ENCODE results near the gene TMEM38B. TPM values are rescaled to one million over a fixed set of nuclear protein-coding genes. Genes with fewer than 3 reads are reported as not detected.
"Not testable (repeated sequence)": the region's sequence is repeated elsewhere in the genome, so short reads cannot be mapped to it uniquely, and the experiment has no call there.

Gene TMEM38B
- total RNA-seq, 1 donor from 2014 or later, result 13.8 TPM

- intact Hi-C loops (cut with micrococcal nuclease), result loop anchor here (1.0 to 10.0 kb wide), 9 partner anchors 25 to 947 kb away; partner anchors contain the start of genes FKTN, NIPSNAP3A and SLC44A1
- no peak for DNase-seq (ENCODE audit: low spot score)
- H3K9me3 Mint-ChIP-seq, result no peaks in the 10 kb centered on the region
- peaks cover 25% of the 10 kb centered on the region for H3K27me3 Mint-ChIP-seq (ENCODE audit: insufficient read depth)
- H3K27ac Mint-ChIP-seq, result no peak overlapping the region
- peak overlapping the region; percentile 87 for H3K4me3 Mint-ChIP-seq
- no peaks in the 10 kb centered on the region for H3K36me3 Mint-ChIP-seq (ENCODE audit: low read depth)
- H3K4me1 Mint-ChIP-seq (ENCODE audit: low read depth), result peaks cover 26% of the 10 kb centered on the region
These were observed 729 bp upstream of the TMEM38B start for GRCh38 chr9:105693435-105694189.

- no peaks in the 10 kb centered on the region for H3K36me3 Mint-ChIP-seq (ENCODE audit: low read depth)
- H3K27me3 Mint-ChIP-seq (ENCODE audit: insufficient read depth), result peaks cover 20% of the 10 kb centered on the region
- intact Hi-C loops (cut with micrococcal nuclease), result loop anchor here (1.0 to 10.0 kb wide), 10 partner anchors 23 to 948 kb away; partner anchors contain the start of genes FKTN, FSD1L, NIPSNAP3A and SLC44A1
- H3K4me3 Mint-ChIP-seq, result peak overlapping the region; percentile 86
- peak; percentile 44 for DNase-seq (ENCODE audit: low spot score)
- no peaks in the 10 kb centered on the region for H3K9me3 Mint-ChIP-seq
- peaks cover 26% of the 10 kb centered on the region for H3K4me1 Mint-ChIP-seq (ENCODE audit: low read depth)
- H3K27ac Mint-ChIP-seq, result peak overlapping the region; percentile 61
These were observed 674 bp downstream of the TMEM38B start for GRCh38 chr9:105694848-105695581.

GRCh38 chr9:105696219-105696793, 2.0 kb downstream of the TMEM38B start:
- Mint-ChIP-seq H3K9me3 (no peaks in the 10 kb centered on the region), H3K27me3 (ENCODE audit: insufficient read depth) (peaks cover 15% of the 10 kb centered on the region), H3K4me3 (no peak overlapping the region), H3K27ac (no peak overlapping the region), H3K4me1 (ENCODE audit: low read depth) (peaks cover 26% of the 10 kb centered on the region), H3K36me3 (ENCODE audit: low read depth) (no peaks in the 10 kb centered on the region)
- no peak for DNase-seq (ENCODE audit: low spot score)
- intact Hi-C loops (cut with micrococcal nuclease), result loop anchor here (10.0 kb wide), 3 partner anchors 332 to 732 kb away; no protein-coding TSS in a partner anchor

- no peak overlapping the region for H3K4me3 Mint-ChIP-seq
- H3K4me1 Mint-ChIP-seq (ENCODE audit: low read depth), result peaks cover 26% of the 10 kb centered on the region
- H3K9me3 Mint-ChIP-seq, result no peaks in the 10 kb centered on the region
- no peaks in the 10 kb centered on the region for H3K36me3 Mint-ChIP-seq (ENCODE audit: low read depth)
- intact Hi-C loops (cut with micrococcal nuclease), result loop anchor here (10.0 kb wide), 3 partner anchors 333 to 733 kb away; no protein-coding TSS in a partner anchor
- no peak overlapping the region for H3K27ac Mint-ChIP-seq
- peaks cover 10% of the 10 kb centered on the region for H3K27me3 Mint-ChIP-seq (ENCODE audit: insufficient read depth)
- DNase-seq (ENCODE audit: low spot score), result no peak
These were observed 3.5 kb downstream of the TMEM38B start for GRCh38 chr9:105697871-105698270.

GRCh38 chr9:105698348-105698870, 4.1 kb downstream of the TMEM38B start:
- DNase-seq (ENCODE audit: low spot score), result no peak
- Mint-ChIP-seq H3K27ac (no peak overlapping the region), H3K9me3 (no peaks in the 10 kb centered on the region), H3K4me1 (ENCODE audit: low read depth) (peaks cover 24% of the 10 kb centered on the region), H3K27me3 (ENCODE audit: insufficient read depth) (peaks cover 9% of the 10 kb centered on the region), H3K4me3 (no peak overlapping the region), H3K36me3 (ENCODE audit: low read depth) (no peaks in the 10 kb centered on the region)
- intact Hi-C loops (cut with micrococcal nuclease), result loop anchor here (10.0 kb wide), 3 partner anchors 334 to 734 kb away; no protein-coding TSS in a partner anchor

GRCh38 chr9:105700668-105701067, 6.3 kb downstream of the TMEM38B start:
- DNase-seq (ENCODE audit: low spot score), result no peak
- Mint-ChIP-seq H3K4me3 (no peak overlapping the region), H3K36me3 (ENCODE audit: low read depth) (no peaks in the 10 kb centered on the region), H3K9me3 (no peaks in the 10 kb centered on the region), H3K4me1 (ENCODE audit: low read depth) (peaks cover 8% of the 10 kb centered on the region), H3K27ac (no peak overlapping the region), H3K27me3 (ENCODE audit: insufficient read depth) (peaks cover 4% of the 10 kb centered on the region)
- intact Hi-C loops (cut with micrococcal nuclease), result no loop called here

GRCh38 chr9:105701145-105701544, 6.8 kb downstream of the TMEM38B start:
- peaks cover 6% of the 10 kb centered on the region for H3K4me1 Mint-ChIP-seq (ENCODE audit: low read depth)
- intact Hi-C loops (cut with micrococcal nuclease), result no loop called here
- no peak overlapping the region for H3K4me3 Mint-ChIP-seq
- H3K36me3 Mint-ChIP-seq (ENCODE audit: low read depth), result peaks cover under 1% of the 10 kb centered on the region
- no peak overlapping the region for H3K27ac Mint-ChIP-seq
- H3K9me3 Mint-ChIP-seq, result no peaks in the 10 kb centered on the region
- peaks cover 4% of the 10 kb centered on the region for H3K27me3 Mint-ChIP-seq (ENCODE audit: insufficient read depth)
- DNase-seq (ENCODE audit: low spot score), result no peak

- peaks cover 4% of the 10 kb centered on the region for H3K27me3 Mint-ChIP-seq (ENCODE audit: insufficient read depth)
These were observed 7.9 kb downstream of the TMEM38B start for GRCh38 chr9:105702207-105702606.

GRCh38 chr9:105703638-105704037, 9.3 kb downstream of the TMEM38B start:
- H3K27me3 Mint-ChIP-seq (ENCODE audit: insufficient read depth); DNase-seq (ENCODE audit: low spot score); H3K27ac Mint-ChIP-seq; H3K4me3 Mint-ChIP-seq; H3K9me3 Mint-ChIP-seq; intact Hi-C loops (cut with micrococcal nuclease); H3K36me3 Mint-ChIP-seq (ENCODE audit: low read depth): not testable (repeated sequence)
- peaks cover 10% of the 10 kb centered on the region for H3K4me1 Mint-ChIP-seq (ENCODE audit: low read depth)

More at GRCh38 chr9:105702207-105702606, 7.9 kb downstream of the TMEM38B start:
- DNase-seq (ENCODE audit: low spot score), result no peak
- Mint-ChIP-seq H3K27ac (no peak overlapping the region), H3K4me3 (no peak overlapping the region), H3K9me3 (no peaks in the 10 kb centered on the region), H3K4me1 (ENCODE audit: low read depth) (peaks cover 4% of the 10 kb centered on the region), H3K36me3 (ENCODE audit: low read depth) (peaks cover 2% of the 10 kb centered on the region)
- intact Hi-C loops (cut with micrococcal nuclease), result no loop called here

- intact Hi-C loops (cut with micrococcal nuclease), result no loop called here
- Mint-ChIP-seq H3K4me3 (no peak overlapping the region), H3K36me3 (ENCODE audit: low read depth) (peaks cover 2% of the 10 kb centered on the region), H3K27ac (no peak overlapping the region), H3K4me1 (ENCODE audit: low read depth) (peaks cover 13% of the 10 kb centered on the region), H3K27me3 (ENCODE audit: insufficient read depth) (peaks cover 2% of the 10 kb centered on the region), H3K9me3 (no peaks in the 10 kb centered on the region)
- DNase-seq (ENCODE audit: low spot score), result no peak
These were observed 11.8 kb downstream of the TMEM38B start for GRCh38 chr9:105706156-105706555.

- peak overlapping the region; percentile 20 for H3K4me3 Mint-ChIP-seq
- H3K9me3 Mint-ChIP-seq, result no peaks in the 10 kb centered on the region
- no peak for DNase-seq (ENCODE audit: low spot score)
- H3K27me3 Mint-ChIP-seq (ENCODE audit: insufficient read depth), result no peaks in the 10 kb centered on the region
- intact Hi-C loops (cut with micrococcal nuclease), result no loop called here
- peaks cover 2% of the 10 kb centered on the region for H3K36me3 Mint-ChIP-seq (ENCODE audit: low read depth)
- H3K27ac Mint-ChIP-seq, result no peak overlapping the region
- H3K4me1 Mint-ChIP-seq (ENCODE audit: low read depth), result peaks cover 13% of the 10 kb centered on the region
These were observed 14.1 kb downstream of the TMEM38B start for GRCh38 chr9:105708405-105708804.

- intact Hi-C loops (cut with micrococcal nuclease), result no loop called here
- H3K4me3 Mint-ChIP-seq, result no peak overlapping the region
- peaks cover 2% of the 10 kb centered on the region for H3K36me3 Mint-ChIP-seq (ENCODE audit: low read depth)
- no peaks in the 10 kb centered on the region for H3K9me3 Mint-ChIP-seq
- H3K27ac Mint-ChIP-seq, result no peak overlapping the region
- no peak for DNase-seq (ENCODE audit: low spot score)
- H3K27me3 Mint-ChIP-seq (ENCODE audit: insufficient read depth), result no peaks in the 10 kb centered on the region
- H3K4me1 Mint-ChIP-seq (ENCODE audit: low read depth), result peaks cover 13% of the 10 kb centered on the region
These were observed 16.3 kb downstream of the TMEM38B start for GRCh38 chr9:105710638-105711037.
